Measurements from ENCODE around the gene CBLC.
"Not testable (repeated sequence)": the region's sequence is repeated elsewhere in the genome, so short reads cannot be mapped to it uniquely, and the experiment has no call there.

GRCh38 chr19:44832875-44833274 is 55.2 kb downstream of the CBLC start:
- TF ChIP-seq, protein P1, sequence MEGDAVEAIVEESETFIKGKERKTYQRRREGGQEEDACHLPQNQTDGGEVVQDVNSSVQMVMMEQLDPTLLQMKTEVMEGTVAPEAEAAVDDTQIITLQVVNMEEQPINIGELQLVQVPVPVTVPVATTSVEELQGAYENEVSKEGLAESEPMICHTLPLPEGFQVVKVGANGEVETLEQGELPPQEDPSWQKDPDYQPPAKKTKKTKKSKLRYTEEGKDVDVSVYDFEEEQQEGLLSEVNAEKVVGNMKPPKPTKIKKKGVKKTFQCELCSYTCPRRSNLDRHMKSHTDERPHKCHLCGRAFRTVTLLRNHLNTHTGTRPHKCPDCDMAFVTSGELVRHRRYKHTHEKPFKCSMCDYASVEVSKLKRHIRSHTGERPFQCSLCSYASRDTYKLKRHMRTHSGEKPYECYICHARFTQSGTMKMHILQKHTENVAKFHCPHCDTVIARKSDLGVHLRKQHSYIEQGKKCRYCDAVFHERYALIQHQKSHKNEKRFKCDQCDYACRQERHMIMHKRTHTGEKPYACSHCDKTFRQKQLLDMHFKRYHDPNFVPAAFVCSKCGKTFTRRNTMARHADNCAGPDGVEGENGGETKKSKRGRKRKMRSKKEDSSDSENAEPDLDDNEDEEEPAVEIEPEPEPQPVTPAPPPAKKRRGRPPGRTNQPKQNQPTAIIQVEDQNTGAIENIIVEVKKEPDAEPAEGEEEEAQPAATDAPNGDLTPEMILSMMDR (IDR thresholded peaks at IDR 0.05): not testable (repeated sequence)
- TF ChIP-seq POLR2A (IDR thresholded peaks at IDR 0.05): not testable (repeated sequence)
